T-helper 22 cell (primary cell): ENCODE results near the gene SMARCA4.

Experiments used
- DNase-seq: peaks from one replicate; pipeline ENCODE4 v3.0.0-alpha.2; 2020; ENCODE audit warnings: low read depth

The SMARCA4 gene

GRCh38 chr19:11033763-11034162, 72.9 kb downstream of the SMARCA4 start:
- no peak for DNase-seq

- DNase-seq = no peak
Observed at GRCh38 chr19:11034449-11035213, 73.8 kb downstream of the SMARCA4 start.

GRCh38 chr19:11035441-11036377, 74.9 kb downstream of the SMARCA4 start:
- DNase-seq = peak; percentile 60

GRCh38 chr19:11038511-11038910, 77.7 kb downstream of the SMARCA4 start:
- DNase-seq = no peak

GRCh38 chr19:11041194-11041593, 80.4 kb downstream of the SMARCA4 start:
- no peak for DNase-seq

GRCh38 chr19:11041966-11042627, 81.3 kb downstream of the SMARCA4 start:
- no peak for DNase-seq

GRCh38 chr19:11044431-11044830, 83.6 kb downstream of the SMARCA4 start:
- no peak for DNase-seq

GRCh38 chr19:11045536-11045935, 84.7 kb downstream of the SMARCA4 start:
- DNase-seq = no peak

GRCh38 chr19:11046605-11047354, 86.0 kb downstream of the SMARCA4 start:
- no peak for DNase-seq

GRCh38 chr19:11047866-11048265, 87.0 kb downstream of the SMARCA4 start:
- no peak for DNase-seq

GRCh38 chr19:11050323-11051114, 89.7 kb downstream of the SMARCA4 start:
- no peak for DNase-seq

- DNase-seq = no peak
Observed at GRCh38 chr19:11053817-11054195, 93.0 kb downstream of the SMARCA4 start.

- DNase-seq = no peak
Observed at GRCh38 chr19:11054200-11054599, 93.4 kb downstream of the SMARCA4 start.

- no peak for DNase-seq
Observed at GRCh38 chr19:11054628-11055027, 93.8 kb downstream of the SMARCA4 start.

- DNase-seq = no peak
Observed at GRCh38 chr19:11058246-11059030, 97.6 kb downstream of the SMARCA4 start.

GRCh38 chr19:11059511-11060358, 98.9 kb downstream of the SMARCA4 start:
- no peak for DNase-seq

- no peak for DNase-seq
Observed at GRCh38 chr19:11061952-11062351, 101.1 kb downstream of the SMARCA4 start.

- DNase-seq = no peak
Observed at GRCh38 chr19:11063434-11063833, 102.6 kb downstream of the SMARCA4 start.

- no peak for DNase-seq
Observed at GRCh38 chr19:11064831-11065303, 104.0 kb downstream of the SMARCA4 start.
